ENCODE results near the gene CDC25A.
"Not testable (repeated sequence)": the region's sequence is repeated elsewhere in the genome, so short reads cannot be mapped to it uniquely, and the experiment has no call there.

Gene CDC25A

GRCh38 chr3:48141604-48142137 is 46.5 kb downstream of the CDC25A start:
- no peak for DNase-seq

GRCh38 chr3:48140936-48141603 is 47.1 kb downstream of the CDC25A start:
- no peak for DNase-seq

DNA sequence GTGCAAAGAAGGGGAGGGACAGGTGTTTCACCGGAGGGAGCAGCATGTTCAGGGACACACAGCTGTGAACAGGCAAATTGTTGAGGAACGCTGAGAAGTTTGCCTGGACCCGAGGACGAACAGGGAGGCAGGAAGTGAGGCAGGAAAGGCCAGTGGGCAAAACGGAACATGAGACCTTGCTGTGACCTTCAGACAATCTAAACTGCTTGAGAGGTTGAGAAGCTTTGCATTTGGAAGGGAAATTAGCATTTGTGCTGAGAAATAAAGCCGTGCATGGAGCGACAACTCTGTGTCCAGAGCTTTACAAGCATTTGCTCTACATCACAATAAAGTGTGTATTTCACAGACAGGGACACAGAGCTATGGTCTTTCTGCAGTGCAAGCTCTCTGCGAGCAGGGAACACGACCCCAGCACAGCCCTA is 47.9 kb downstream of the CDC25A start:
- no peak for DNase-seq

- no peak for DNase-seq
These were observed 50.7 kb downstream of the CDC25A start for GRCh38 chr3:48137425-48137999.

DNA sequence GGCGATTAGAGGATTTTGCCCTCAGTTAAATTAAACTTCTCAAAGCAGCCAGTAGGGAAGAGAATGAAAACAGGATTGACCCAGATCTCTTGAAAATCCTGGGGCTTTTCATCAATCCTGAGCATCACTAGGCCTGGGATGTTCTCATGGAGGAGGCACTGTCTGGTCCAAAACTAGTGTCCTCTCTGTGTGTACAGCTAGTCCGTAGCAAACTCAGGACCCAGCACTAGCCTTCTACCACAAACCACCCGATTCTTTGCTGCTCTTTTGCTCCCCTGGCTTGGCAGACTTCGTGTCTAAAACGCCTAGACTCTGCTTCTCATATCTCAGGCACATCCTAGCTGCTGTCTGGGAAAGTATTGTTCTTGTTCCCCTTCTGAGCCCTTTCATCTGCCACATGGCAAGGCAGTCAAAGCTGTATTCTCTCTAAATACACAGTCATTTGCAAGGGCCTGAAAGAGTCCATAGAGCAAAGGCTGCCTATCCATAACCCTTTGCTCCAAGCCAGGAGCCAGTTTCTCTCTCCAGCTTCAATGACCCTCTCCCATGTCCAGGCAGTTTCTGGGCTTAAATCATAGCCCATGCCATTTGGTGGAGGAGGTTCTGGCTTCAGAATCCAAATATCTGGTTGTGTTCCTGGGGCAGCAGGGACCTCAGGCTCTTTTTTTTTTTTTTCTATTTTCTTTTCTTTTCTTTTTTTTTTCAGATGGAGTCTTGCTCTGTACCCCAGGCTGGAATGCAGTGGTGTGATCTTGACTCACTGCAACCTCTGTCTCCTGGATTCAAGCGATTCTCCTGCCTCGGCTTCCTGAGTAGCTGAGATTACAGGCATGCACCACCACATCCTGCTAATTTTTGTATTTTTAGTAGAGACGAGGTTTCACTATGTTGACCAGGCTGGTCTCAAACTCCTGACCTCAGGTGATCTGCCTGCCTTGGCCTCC is 52.4 kb downstream of the CDC25A start:
- DNase-seq = no peak

- DNase-seq = peak; percentile 68
These were observed 57.8 kb downstream of the CDC25A start for GRCh38 chr3:48130321-48130904.

DNA sequence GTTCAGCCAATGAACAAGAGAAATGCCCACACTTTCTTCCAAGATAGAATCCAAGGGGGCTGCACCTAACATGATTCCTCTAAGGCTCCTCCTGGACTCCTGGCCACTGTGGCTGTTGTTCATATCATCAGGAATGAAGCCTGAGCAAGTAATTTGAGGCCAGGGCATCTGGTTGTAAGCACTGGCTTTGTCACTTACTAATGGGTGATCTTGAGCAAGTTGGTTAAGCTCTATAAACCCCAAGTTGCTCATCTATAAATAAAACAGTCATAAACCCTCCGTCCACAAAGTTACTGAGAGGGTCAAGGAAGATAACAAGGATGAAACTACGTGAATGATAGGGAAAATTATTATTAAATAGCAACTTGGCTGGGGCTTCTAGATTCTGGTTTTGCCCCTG is 58.3 kb downstream of the CDC25A start:
- DNase-seq = no peak

- DNase-seq = no peak
These were observed 59.4 kb downstream of the CDC25A start for GRCh38 chr3:48128774-48129173.

GRCh38 chr3:48125886-48126622 is 62.2 kb downstream of the CDC25A start:
- DNase-seq = no peak

DNA sequence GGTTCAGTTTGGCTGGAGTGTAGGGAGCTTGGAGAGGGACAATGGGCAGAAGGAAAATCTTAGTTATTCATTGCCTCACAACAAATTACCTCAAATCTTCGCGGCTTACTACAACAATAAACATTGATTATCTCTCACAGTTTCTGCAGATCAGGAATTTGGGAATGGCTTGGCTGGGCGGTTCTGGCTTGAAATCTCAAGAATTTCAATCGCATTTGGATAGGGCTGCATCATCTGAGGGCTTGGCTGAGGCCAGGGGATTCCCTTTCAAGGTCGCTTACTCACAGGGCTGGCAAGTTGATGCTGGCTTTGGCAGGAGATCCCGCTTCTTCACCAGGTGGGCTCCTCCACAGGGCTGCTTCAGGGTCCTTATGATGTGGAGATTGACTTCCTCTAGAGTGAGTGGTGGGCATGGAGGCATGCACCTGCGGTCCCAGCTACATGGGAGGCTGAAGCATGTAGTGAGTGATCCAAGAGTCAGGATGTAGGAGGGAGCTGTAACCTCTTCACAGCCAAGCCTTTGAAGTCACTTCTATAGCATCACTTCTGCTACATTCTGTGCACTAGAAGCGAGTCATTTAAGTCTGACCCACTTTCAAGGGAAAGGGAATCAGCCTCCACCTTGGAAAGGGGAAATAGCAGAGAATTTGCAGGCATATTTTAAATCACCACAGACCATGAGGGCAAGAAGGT is 63.1 kb downstream of the CDC25A start:
- DNase-seq = no peak

DNA sequence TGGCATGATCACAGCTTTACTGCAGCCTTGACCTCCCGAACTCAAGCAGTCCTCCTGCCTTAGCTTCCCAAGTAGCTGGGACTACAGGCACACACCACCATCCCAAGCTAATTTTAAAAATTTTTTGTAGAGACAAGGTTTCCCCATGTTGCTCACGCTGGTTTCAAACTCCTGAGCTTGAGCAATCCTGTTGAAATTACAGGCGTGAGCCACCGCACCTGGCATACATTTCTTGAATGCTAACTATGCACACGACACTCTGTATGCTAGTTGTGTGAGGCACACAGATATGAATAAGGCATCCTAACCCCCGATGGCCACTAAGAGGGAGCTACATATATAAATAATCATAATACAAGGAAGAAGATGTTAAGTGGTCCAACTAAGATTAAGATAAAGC is 64.9 kb downstream of the CDC25A start:
- DNase-seq = no peak

GRCh38 chr3:48122504-48122903 is 65.7 kb downstream of the CDC25A start:
- DNase-seq = no peak

DNA sequence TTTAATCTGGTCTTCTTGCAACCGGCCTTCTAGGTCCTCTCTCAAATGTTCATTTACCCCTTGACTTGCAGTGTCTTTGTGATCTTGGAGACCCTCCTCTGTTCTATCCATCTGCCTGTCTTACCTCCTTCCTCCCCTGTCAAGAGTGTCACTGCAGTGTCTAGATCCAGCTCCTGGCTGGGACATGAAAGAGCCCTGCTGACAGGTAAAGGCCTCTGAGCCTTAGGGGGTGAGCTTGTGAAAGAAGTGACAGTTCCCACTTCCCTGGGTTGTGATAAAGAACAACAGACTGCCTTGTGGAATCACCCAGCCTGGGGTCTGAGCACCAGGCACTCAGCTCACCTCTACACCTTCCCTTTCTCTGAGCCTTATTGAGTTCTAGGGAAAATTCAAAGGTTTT is 68.0 kb downstream of the CDC25A start:
- no peak for DNase-seq

DNA sequence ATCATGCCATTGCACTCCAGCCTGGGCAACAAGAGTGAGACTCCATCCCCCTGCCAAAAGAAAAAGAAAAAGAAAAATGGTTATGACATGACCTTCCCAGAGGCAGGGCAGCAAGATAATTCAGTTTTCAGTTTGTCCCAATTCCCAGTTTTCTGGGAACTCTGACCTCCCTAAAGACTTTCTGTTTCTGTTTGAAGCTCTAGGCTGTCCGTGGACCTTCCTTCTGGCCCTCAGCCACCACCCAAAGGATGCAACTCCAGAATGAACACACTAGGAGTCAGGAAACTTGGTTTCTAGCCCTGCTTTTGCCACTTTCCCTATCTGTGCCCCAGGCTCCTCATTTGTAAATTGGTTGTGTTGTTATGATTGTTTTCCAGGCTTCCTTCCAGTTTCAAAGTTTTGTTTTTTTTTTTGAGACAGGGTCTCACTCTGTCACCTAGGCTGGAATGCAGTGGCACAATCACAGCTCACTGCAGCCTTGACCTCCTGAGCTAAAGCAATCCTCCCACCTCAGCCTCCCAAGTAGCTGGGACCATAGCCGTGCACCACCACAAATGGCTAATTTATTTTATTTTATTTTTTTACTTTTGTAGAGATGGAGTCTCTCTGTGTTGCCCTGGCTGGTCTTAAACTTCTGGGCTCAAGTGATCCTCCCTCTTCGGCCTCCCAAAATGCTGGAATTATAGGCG is 68.6 kb downstream of the CDC25A start:
- DNase-seq = no peak

DNA sequence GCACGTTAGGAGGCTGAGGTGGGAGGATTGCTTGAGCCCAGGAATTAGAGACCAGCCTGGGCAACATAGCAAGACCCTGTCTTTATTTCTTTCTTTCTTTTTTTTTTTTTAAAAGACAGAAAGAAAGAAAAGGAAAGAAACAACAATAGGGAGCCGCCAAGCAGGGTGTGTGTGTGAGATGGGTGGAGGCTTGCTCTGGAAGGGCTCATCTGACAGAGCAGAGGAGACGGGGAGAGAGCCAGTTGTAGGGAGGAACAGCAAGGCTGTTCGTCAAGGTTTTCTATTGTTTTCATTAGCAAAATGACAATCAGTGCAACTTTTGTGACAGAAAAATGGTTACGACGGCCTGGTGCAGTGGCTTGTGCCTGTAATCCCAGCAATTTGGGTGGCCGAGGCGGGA is 69.3 kb downstream of the CDC25A start:
- DNase-seq = no peak

GRCh38 chr3:48118322-48118721 is 69.9 kb downstream of the CDC25A start:
- DNase-seq = no peak

DNA sequence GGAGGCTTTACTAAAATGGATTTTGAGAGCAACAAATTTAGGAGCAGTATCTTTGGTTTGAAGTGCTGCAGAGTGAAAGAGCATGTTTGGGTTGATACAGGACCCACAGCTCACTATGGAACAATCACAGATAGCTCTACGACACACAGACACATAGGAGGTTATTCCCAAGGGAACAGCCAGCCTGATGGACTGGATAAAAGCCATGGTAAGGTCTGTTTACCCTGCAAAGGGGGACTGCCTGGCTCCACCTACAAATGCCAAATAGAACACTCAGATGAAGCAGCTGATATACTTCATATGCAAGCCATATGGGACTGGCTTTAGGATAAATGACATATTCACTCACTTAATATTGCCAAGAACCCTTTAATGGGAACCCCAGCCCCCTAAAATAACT is 75.4 kb downstream of the CDC25A start:
- no peak for DNase-seq

DNA sequence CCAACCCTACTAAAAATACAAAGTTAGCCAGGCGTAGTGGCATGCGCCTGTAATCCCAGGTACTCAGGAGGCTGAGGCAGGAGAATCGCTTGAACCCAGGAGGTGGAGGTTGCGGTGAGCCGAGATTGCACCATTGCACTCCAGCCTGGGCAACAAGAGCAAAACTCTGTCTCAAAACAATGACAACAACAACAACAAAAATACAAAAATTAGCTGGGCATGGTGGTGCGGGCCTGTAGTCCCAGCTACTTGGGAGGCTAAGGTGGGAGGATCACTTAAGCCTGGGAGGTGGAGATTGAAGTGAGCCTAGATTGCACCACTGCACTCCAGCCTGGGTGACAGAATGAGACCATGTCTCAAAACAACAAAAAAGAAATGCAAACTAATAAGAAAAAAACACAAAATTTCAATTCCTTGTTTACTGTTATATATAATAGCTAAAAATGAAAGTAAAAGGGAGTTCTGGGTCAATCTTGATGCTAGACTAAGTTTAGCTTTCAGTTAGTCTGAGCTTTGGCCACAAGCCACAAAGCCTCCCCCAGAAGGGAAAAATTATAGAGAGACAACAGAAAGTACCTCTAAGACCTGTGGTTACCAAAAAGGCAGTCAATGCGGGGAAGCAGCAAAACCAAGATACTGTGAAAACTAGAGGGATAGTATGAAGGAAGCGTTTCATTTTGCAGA is 76.0 kb downstream of the CDC25A start:
- DNase-seq = not testable (repeated sequence)

GRCh38 chr3:48110463-48110862 is 77.8 kb downstream of the CDC25A start:
- no peak for DNase-seq

DNA sequence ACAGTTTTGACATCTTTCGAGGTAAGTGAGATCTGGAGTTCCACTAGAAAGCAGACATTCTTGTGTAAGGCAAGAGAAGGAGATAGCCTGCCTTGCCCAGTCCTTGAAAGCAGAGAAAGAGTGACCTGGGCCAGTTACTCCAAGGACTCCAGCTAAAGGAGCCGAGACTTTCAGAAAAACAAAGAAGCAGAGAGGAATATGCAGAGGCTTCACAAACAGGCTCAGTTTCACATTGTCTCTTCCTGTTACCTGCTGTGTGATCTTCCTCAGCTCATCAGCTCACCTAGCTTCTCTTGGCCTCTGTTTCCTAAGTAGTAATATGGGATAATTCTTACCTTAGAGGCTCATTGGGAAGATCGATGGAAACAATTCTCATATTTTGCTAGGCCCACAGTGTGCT is 81.0 kb downstream of the CDC25A start:
- DNase-seq = no peak
